H1 (cell line): ENCODE results near the gene LINGO4. TPM values are rescaled to one million over a fixed set of nuclear protein-coding genes. Genes with fewer than 3 reads are reported as not detected.

Experiments
- CTCF ChIA-PET: fragments of 300-600 bp; sonication (Branson Sonifier 250); formaldehyde crosslinking; loops from one replicate; lab custom pipeline; 2021; ENCODE audit not compliant: partially characterized antibody; lab: Charles Lee
- POLR2A ChIA-PET: fragments of 300-600 bp; sonication (Branson Sonifier 250); formaldehyde crosslinking; loops from one replicate; lab custom pipeline; 2021; ENCODE audit warnings: inconsistent platforms; ENCODE audit not compliant: partially characterized antibody; lab: Charles Lee
- DNase-seq, 2 experiments: peaks; one replicate each; pipeline versions ENCODE4 v3.0.0 to v3.0.0-alpha.2; 2010 to 2022; ENCODE audit warnings: low spot score in 2 of 2, low read depth in 1 of 2, mixed read lengths in 1 of 2
- FAIRE-seq: peaks from 2 replicates; lab custom pipeline; 2011; peaks lifted over from hg19 to GRCh38; lab: Jason Lieb, UNC
- H2AFZ ChIP-seq: 2 replicates; pipeline ENCODE4 v1.8.1; 2012; ENCODE audit warnings: low read length, inconsistent platforms
- H2AK5ac ChIP-seq: 2 replicates; pipeline ENCODE4 v1.6.1; 2013; ENCODE audit warnings: low read depth, low read length
- H2BK120ac ChIP-seq: replicated peaks from 2 replicates; pipeline ENCODE3; 2013; ENCODE audit warnings: low read depth, low read length, inconsistent platforms
- H2BK12ac ChIP-seq: 2 replicates; pipeline ENCODE4 v1.6.1; 2013; ENCODE audit warnings: low read depth, low read length
- H2BK15ac ChIP-seq: 2 replicates; pipeline ENCODE4 v1.6.1; 2013; ENCODE audit warnings: low read length
- H2BK20ac ChIP-seq: 2 replicates; pipeline ENCODE4 v1.6.1; 2013; ENCODE audit warnings: low read length
- H2BK5ac ChIP-seq: 2 replicates; pipeline ENCODE4 v1.6.1; 2013; ENCODE audit warnings: low read depth, low read length
- H3K14ac ChIP-seq: 2 replicates; pipeline ENCODE4 v1.6.1; 2013; ENCODE audit warnings: inconsistent platforms; ENCODE audit not compliant: insufficient read length
- H3K18ac ChIP-seq: 2 replicates; pipeline ENCODE4 v1.6.1; 2013; ENCODE audit warnings: low read length; ENCODE audit errors: extremely low read depth
- H3K23ac ChIP-seq: 2 replicates; pipeline ENCODE4 v1.6.1; 2013; ENCODE audit warnings: inconsistent platforms; ENCODE audit not compliant: insufficient read length
- H3K23me2 ChIP-seq: 2 replicates; pipeline ENCODE4 v1.6.1; 2013; ENCODE audit warnings: low read depth, low read length
- H3K27ac ChIP-seq: 2 replicates; pipeline ENCODE4 v1.6.1; 2011; ENCODE audit warnings: low read depth, low read length, inconsistent platforms
- H3K27me3 ChIP-seq, 4 experiments: replicated peaks in 1 of 4; 1 replicate in 1 of 4; 2 replicates in 3 of 4; pipeline versions ENCODE4 v1.6.1 to v1.8.1; 2011 to 2013; ENCODE audit warnings: low read length in 3 of 4, mild to moderate bottlenecking in 3 of 4, inconsistent platforms in 2 of 4, mixed read lengths in 2 of 4, moderate library complexity in 1 of 4; ENCODE audit not compliant: control insufficient read depth in 3 of 4, insufficient read depth in 3 of 4; ENCODE audit errors: extremely low read depth in 1 of 4
- H3K36me3 ChIP-seq, 4 experiments: 2 replicates each; pipeline versions ENCODE4 v1.6.1 to v1.8.1; 2011 to 2013; ENCODE audit warnings: mild to moderate bottlenecking in 4 of 4, low read length in 3 of 4, moderate library complexity in 2 of 4, control low read depth in 1 of 4, inconsistent platforms in 1 of 4; ENCODE audit not compliant: insufficient read depth in 4 of 4, control insufficient read depth in 2 of 4
- H3K4ac ChIP-seq: replicated peaks from 2 replicates; pipeline ENCODE3; 2013; ENCODE audit warnings: low read length, low read depth, mixed read lengths, inconsistent platforms; ENCODE audit not compliant: insufficient read length
- H3K4me1 ChIP-seq, 4 experiments: replicated peaks in 1 of 4; 1 replicate in 1 of 4; 2 replicates in 3 of 4; pipeline versions ENCODE4 v1.6.1 to v1.8.1; 2011 to 2013; ENCODE audit warnings: low read length in 3 of 4, inconsistent platforms in 2 of 4, mixed read lengths in 1 of 4; ENCODE audit not compliant: insufficient read depth in 4 of 4, control insufficient read depth in 3 of 4
- H3K4me2 ChIP-seq, 2 experiments: 2 replicates each; pipeline versions ENCODE4 v1.6.1 to v1.8.1; 2011 to 2013; ENCODE audit warnings: low read depth in 2 of 2, low read length in 2 of 2, control low read depth in 1 of 2, inconsistent platforms in 1 of 2, mild to moderate bottlenecking in 1 of 2; ENCODE audit not compliant: insufficient read depth in 1 of 2
- H3K4me3 ChIP-seq, 4 experiments: fragments of 200-600, 300-600 bp in 1 of 4; sonication (generic), shearing (Covaris generic), sonication (Bioruptor Twin) in 1 of 4; 2 replicates each; pipeline versions ENCODE4 v1.5.1 to v1.8.1; 2011 to 2016; ENCODE audit warnings: low read length in 4 of 4, low read depth in 3 of 4, control low read depth in 2 of 4, inconsistent platforms in 2 of 4, mild to moderate bottlenecking in 2 of 4, mixed read lengths in 1 of 4, moderate library complexity in 1 of 4; ENCODE audit not compliant: insufficient read depth in 2 of 4; ENCODE audit errors: extremely low read depth in 1 of 4
- H3K56ac ChIP-seq: replicated peaks from 2 replicates; pipeline ENCODE3; 2013; ENCODE audit warnings: low read depth, mild to moderate bottlenecking, mixed read lengths, low read length, inconsistent platforms; ENCODE audit not compliant: insufficient read length
- H3K79me1 ChIP-seq: 2 replicates; pipeline ENCODE4 v1.6.1; 2013; ENCODE audit warnings: low read depth, low read length, control low read depth
- H3K79me2 ChIP-seq, 2 experiments: 2 replicates each; pipeline versions ENCODE4 v1.6.1 to v1.8.1; 2012 to 2013; ENCODE audit warnings: low read length in 2 of 2, mild to moderate bottlenecking in 2 of 2, inconsistent platforms in 1 of 2; ENCODE audit not compliant: insufficient read depth in 2 of 2, control insufficient read depth in 1 of 2
- H3K9ac ChIP-seq, 4 experiments: replicated peaks in 1 of 4; 1 replicate in 1 of 4; 2 replicates in 3 of 4; pipeline versions ENCODE4 v1.6.1 to v1.8.1; 2011 to 2013; ENCODE audit warnings: low read depth in 3 of 4, low read length in 3 of 4, control low read depth in 2 of 4, mild to moderate bottlenecking in 2 of 4, moderate library complexity in 2 of 4, inconsistent platforms in 1 of 4; ENCODE audit errors: extremely low read depth in 1 of 4
- H3K9me3 ChIP-seq, 2 experiments: 2 replicates each; pipeline versions ENCODE4 v1.6.1 to v1.8.1; 2012 to 2013; ENCODE audit warnings: mild to moderate bottlenecking in 2 of 2, moderate library complexity in 2 of 2, control low read depth in 1 of 2, inconsistent platforms in 1 of 2, low read depth in 1 of 2, low read length in 1 of 2, mixed read lengths in 1 of 2; ENCODE audit not compliant: insufficient read depth in 2 of 2
- H4K20me1 ChIP-seq, 2 experiments: replicated peaks in 1 of 2; 2 replicates each; pipeline versions ENCODE3 to v1.8.1; 2011 to 2013; ENCODE audit warnings: inconsistent platforms in 2 of 2, low read length in 2 of 2, mild to moderate bottlenecking in 1 of 2; ENCODE audit not compliant: insufficient read depth in 2 of 2, control insufficient read depth in 1 of 2
- H4K5ac ChIP-seq: 2 replicates; pipeline ENCODE4 v1.6.1; 2013; ENCODE audit warnings: low read length, low read depth, mixed read lengths, inconsistent platforms; ENCODE audit not compliant: insufficient read length
- H4K8ac ChIP-seq: 2 replicates; pipeline ENCODE4 v1.8.0; 2013; ENCODE audit warnings: mild to moderate bottlenecking, moderate library complexity, low read length, inconsistent platforms; ENCODE audit not compliant: insufficient read depth; ENCODE audit errors: extremely low read depth
- H4K91ac ChIP-seq: replicated peaks from 2 replicates; pipeline ENCODE3; 2013; ENCODE audit warnings: low read length, mixed read lengths, inconsistent platforms; ENCODE audit not compliant: insufficient read length
- RNF2 ChIP-seq: fragments of 200-900, 300-1000 bp; sonication (generic); IDR thresholded peaks from 2 replicates; pipeline ENCODE4 v1.7.1; 2016; ENCODE audit warnings: borderline replicate concordance, low read depth, mild to moderate bottlenecking, antibody characterized with exemption, low read length; ENCODE audit not compliant: poor library complexity, severe bottlenecking; ENCODE audit errors: missing control alignments
- WGBS, 2 experiments: shearing (Covaris generic) in 1 of 2; methylation state at CpG; one replicate each; pipeline versions ENCODE4 v1.1.6 to v1.1.7; 2013 to 2015; ENCODE audit warnings: low lambda C conversion rate in 2 of 2, mixed read lengths in 2 of 2, inconsistent platforms in 1 of 2, low coverage in 1 of 2, missing lambda C conversion rate in 1 of 2; ENCODE audit not compliant: insufficient replicate concordance in 2 of 2, insufficient coverage in 1 of 2, insufficient read length in 1 of 2; ENCODE audit errors: extremely low coverage in 1 of 2, missing lambda C conversion rate in 1 of 2; 5-methylcytosine and 5-hydroxymethylcytosine counted together
- polyA plus RNA-seq, 7 experiments: library from polyadenylated mRNA; depleted of rRNA in 3 of 7; stranded (reverse) in 5 of 7; unstranded in 2 of 7; fragments of >200 nt in 5 of 7; fragments of 200-250 nt in 2 of 7; gene quantifications; 1 replicate in 5 of 7; 2 replicates in 1 of 7; 4 replicates in 1 of 7; pipeline versions ENCODE4 v1.2.1 to v1.2.3, GENCODE V29; 2011 to 2013; ENCODE audit warnings: missing spikeins in 2 of 7, mixed read lengths in 2 of 7
- total RNA-seq: library from RNA; stranded (reverse); fragmentation: NEBNext Ultra II Directional; extraction: Animal tissue kit (Norgen Biotek cat#: 25700); gene quantifications from 2 replicates; pipeline ENCODE4 v1.2.1, GENCODE V29; 2021

The LINGO4 gene
- total and polyA plus RNA-seq, 2 of the 8 experiments (the other 6 are each of a cell fraction or from before 2014, with no cell fraction given): 0.03 TPM; not detected in 1

GRCh38 chr1:151835596-151835995, 30.4 kb upstream of the LINGO4 start:
- ChIA-PET POLR2A (interaction anchor here (1.2 to 1.5 kb wide), 2 partner anchors 296 kb away, joined by 4 read pairs; partner anchors contain the start of gene TUFT1), CTCF (interaction anchor here (0.7 to 3.7 kb wide), 39 partner anchors 9 to 313 kb away, joined by 3 to 26 read pairs (median 4); partner anchors contain the start of genes CELF3 and MRPL9)
- no peak overlapping the region for H3K4me2 ChIP-seq
- no peak overlapping the region for H4K91ac ChIP-seq
- H4K8ac ChIP-seq: no peak overlapping the region
- H4K20me1 ChIP-seq: no peaks in the 10 kb centered on the region
- no peak overlapping the region for H2BK15ac ChIP-seq
- no peak overlapping the region for H3K9ac ChIP-seq
- H4K5ac ChIP-seq: no peak overlapping the region
- peaks cover 10 to 24% (median 21%) of the 10 kb centered on the region in 4 experiments for H3K27me3 ChIP-seq
- H2BK5ac ChIP-seq: no peak overlapping the region
- peaks cover 3 to 24% (median 13%) of the 10 kb centered on the region in 4 experiments for H3K4me1 ChIP-seq
- H3K23ac ChIP-seq: no peak overlapping the region
- H3K79me2 ChIP-seq: no peaks in the 10 kb centered on the region
- peaks cover 26% of the 10 kb centered on the region for H3K23me2 ChIP-seq
- no peak overlapping the region for H2BK20ac ChIP-seq
- no peak overlapping the region for H3K4ac ChIP-seq
- no peak overlapping the region for H2BK12ac ChIP-seq
- H3K18ac ChIP-seq: no peak overlapping the region
- H3K14ac ChIP-seq: no peak overlapping the region
- no peak overlapping the region for H2AK5ac ChIP-seq
- H2AFZ ChIP-seq: no peak overlapping the region
- H3K36me3 ChIP-seq: no peaks in the 10 kb centered on the region
- no peak overlapping the region for H3K4me3 ChIP-seq
- no peaks in the 10 kb centered on the region for H3K79me1 ChIP-seq
- 100% methylated on average over 7 of the region's 7 CpGs; no CpG with 5 or more reads in 1 of the 2 experiments for WGBS, 2 experiments
- DNase-seq (no peak), FAIRE-seq (no peak)
- H3K56ac ChIP-seq: no peak overlapping the region
- no peaks in the 10 kb centered on the region for H3K9me3 ChIP-seq
- no peak overlapping the region for H2BK120ac ChIP-seq
- no peak overlapping the region for H3K27ac ChIP-seq
- TF ChIP-seq RNF2: no peak
